Cerebellar cortex (tissue), 1 donor: ENCODE data around the gene CTSC.
"Not testable (repeated sequence)": the region's sequence is repeated elsewhere in the genome, so short reads cannot be mapped to it uniquely, and the experiment has no call there.

Source experiments
- DNase-seq: peaks from one replicate; pipeline ENCODE4 v3.0.0-alpha.2; 2015; ENCODE audit warnings: low spot score

CTSC gene

DNA sequence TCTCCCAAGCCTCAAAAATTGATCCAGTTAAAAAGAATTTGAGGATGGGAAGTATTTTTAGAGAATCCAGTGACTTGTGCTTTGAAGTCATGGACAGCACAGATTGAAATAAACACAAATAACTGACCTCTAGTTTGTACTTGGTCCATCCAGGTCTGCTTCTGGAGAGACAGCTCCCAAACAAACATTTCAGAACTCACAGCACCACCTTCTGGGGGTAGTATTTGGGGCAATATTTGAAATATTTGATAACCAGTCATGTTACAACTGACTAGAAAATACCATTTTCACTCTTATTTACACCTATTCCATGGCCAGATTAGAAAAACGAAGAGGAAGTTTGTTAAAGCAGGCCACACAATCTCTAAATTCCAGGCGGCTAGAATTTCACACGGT, 56.2 kb downstream of the CTSC start:
- peak; percentile 3 for DNase-seq

DNA sequence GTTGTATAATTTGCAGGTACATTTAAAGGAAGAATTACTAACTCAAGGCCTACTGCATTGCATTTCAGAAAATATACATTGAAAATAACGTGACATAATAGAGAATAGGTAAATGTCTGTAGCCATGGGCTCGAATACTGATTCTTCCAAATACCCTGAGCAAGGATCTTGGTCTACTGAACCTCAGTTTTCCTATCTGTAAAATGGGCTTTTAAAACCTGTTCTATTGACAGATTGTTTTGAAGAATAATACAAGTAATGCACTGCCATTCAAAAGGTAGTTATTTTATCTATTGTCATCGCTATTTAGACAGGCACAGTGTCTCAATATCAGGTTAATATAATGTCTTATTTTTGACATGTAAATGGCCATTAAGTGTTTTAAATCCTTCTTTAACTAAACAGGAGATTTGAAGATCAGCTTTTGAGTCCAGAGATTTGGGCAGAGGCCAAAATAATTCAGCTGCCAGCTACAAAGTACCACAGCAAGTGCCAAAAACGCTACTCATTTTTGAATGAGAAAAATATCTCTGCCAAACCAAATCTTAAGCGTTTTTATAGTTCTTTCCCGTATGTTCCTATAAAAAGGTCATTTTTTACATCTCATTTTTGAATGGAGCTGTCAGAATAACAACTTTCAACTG, 56.7 kb downstream of the CTSC start:
- peak; percentile 5 for DNase-seq

DNA sequence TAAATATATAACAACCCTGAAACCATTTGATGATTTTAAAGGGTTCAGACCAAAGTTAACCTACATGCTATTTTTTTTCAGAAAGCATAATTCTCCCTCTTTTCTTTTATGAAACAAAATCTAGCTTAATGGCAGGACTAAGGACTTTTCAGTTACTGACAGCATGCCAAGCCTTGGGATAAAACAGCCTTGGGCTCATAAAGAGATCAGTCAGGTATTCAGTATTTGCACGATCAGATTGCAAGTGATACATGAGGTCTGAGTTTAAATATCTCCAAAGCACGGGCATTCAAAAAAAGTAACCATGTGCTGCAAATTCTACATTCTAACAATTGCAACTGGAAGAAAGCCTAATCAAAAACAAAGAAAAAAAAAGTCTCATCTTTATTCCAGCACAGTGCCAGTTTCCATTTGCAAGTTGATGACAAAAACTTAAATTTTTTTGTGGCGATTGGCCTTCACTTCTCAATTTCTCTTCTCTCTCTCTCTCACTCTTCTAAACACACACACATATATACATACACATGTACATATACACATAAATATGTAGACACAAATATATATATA, 60.1 kb downstream of the CTSC start:
- DNase-seq = no peak

DNA sequence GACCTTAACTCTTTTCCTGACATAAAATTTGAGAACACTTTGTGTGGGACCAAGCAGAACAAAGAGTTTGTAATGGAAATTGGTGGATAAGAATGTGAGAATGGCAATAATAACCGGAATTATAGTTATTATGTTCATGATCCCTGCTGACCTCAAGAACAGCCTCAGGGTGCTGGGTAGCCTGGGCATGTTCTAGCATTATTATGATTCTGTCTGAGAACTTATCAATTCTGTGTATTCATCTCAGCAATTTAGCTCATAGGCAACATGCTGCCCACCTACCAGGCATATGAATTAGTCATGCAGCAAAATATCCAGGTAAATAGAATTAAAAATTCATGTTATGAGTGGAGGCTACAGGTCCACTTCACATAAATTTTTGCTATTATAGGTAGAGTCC, 61.9 kb downstream of the CTSC start:
- no peak for DNase-seq

DNA sequence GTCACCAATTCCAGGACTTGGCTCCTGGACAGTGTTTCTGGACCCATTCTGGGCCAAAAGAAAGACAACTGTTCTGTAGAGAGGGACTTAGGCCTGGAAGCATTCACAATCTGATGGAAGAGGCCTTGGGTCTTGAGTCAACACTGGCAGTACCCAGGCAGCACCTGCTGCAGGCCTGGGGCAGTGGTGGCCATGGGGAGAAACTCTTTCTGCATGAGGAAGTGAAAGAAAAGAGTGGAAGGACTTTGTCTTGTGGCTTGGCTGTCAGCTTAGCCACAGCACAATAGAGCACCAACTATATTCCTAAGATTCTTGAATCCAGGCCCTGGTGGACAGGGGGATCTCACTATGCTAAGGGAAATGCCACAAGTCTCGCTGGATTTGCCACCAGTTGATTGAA, 70.6 kb downstream of the CTSC start:
- DNase-seq = no peak

DNA sequence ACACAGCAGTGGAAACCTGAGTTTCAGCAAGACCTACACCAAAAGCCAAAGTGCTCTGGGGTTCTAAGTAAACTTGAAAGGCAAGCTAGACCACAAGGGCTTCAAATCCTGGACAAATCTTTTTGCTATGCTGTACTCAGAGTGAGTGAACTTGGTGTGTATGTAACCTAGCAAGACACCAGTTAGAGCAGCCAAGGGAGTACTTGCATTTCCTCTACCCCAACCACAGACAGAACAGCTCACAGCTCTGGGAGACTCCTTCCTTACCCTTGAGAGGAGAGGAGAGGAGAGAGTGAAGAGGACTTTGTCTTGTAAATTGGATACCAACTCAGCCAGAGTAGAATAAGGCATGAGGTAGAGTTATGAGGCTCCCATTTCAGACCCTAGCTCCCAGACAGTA, 71.4 kb downstream of the CTSC start:
- no peak for DNase-seq

DNA sequence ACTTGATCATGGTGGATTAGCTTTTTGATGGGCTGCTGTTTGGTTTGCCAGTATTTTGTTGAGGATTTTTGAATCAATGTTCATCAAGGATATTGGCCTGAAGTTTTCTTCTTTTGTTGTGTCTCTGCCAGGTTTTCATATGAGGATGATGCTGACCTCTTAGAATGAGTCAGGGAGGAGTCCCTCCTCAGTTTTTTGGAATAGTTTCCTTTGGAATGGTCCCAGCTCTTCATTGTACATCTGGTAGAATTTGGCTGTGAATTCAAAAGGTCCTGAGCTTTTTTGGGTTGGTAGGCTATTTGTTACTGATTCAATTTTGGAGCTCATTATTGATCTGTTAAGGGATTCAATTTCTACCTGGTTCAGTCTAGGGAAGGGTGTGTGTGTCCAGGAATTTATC, 78.1 kb downstream of the CTSC start:
- no peak for DNase-seq

DNA sequence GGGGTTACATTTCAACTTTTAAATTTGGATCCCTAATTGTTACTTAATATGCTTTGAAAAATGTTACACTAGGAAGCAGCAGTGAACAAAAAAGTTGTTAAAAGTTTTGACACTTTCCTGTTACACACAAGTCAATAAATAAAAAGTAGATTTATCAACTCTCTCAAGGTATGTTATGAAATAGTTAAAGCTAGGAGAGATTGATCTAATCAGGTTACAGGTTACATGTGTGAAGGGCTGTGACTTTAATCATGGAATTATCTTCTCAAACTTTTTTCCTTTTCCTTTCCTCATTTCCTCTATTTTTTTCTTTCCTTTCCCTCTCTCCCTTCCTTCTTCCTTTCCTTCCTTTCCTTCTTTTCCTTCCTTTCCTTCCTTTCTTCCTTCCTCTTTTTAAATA, 85.3 kb downstream of the CTSC start:
- DNase-seq = no peak

DNA sequence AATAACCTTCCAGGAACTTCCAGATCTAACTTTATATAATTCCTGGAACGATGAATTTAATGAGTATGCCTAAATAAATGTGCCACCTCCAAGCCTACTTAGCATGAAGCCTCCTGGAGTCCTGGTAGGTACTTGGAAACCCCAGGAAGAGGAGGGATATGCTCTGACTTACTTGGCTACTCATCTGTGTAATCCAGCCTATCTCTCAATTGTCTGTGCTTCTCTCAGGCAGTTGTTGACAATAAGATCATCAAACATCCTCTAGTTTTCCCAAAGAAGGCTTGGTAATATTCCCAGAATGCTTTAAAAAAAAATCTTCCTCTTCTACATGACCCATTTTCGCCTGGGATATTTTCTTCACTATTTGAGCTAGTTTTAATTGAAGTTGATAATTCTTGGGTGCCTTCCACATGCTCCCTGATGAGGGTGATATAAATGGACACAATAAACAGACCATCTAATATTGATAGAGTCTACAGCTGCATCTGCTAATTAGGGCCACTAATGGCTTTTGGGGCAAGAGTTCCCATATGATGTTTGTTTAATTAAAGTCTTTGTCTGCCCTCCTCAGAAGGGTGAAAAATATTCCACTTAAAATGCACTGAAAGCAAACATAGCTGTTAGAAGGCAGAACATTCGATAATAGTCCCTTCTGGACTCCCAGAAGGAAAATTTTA, 86.8 kb downstream of the CTSC start:
- no peak for DNase-seq

DNA sequence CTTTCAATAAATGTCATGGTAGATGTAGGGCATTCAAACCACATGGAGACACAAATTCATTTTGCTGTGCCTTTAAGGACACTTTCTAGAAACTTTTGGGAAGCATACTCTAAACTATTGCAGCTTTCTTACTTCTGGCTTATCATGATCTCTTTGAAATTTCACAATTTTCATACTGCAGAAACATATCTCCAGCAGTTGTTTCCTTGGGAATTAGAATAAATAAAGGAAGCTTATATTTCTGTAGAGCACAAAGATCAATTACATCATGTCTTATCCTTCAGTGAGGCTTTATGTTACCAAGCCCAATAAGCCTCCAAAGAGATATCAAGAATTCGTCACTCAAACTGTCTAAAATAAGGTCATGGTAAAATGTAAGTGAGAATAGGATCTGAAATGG, 87.8 kb downstream of the CTSC start:
- DNase-seq = no peak

DNA sequence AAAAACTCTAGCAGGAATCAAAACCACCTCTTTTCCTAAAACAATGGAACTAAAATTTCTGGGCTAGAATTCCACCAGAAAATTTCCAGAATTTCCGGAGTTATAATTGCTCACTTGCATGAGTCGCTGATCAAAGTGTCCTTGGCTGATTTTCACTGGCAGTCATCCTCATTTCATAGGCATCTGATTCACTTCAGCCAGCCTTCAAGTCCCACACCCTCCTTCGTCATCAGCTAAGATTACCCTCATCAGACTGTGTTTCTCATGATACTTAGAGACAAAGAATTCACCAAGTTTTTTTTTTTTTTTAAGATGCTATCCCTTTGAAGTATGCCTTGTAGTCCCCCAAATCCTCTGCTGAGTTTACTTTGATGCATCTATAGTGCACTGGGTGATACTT, 90.8 kb downstream of the CTSC start:
- no peak for DNase-seq

DNA sequence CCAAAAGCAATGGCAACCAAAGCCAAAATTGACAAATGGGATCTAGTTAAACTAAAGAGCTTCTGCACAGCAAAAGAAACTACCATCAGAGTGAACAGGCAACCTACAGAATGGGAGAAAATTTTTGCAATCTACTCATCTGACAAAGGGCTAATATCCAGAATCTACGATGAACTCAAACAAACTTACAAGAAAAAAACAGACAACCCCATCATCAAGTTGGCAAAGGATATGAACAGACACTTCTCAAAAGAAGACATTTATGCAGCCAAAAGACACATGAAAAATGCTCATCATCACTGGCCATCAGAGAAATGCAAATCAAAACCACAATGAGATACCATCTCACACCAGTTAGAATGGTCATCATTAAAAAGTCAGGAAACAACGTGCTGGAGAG, 92.0 kb downstream of the CTSC start:
- DNase-seq = not testable (repeated sequence)
